ENCODE data around the gene REG1A. TPM values are rescaled to one million over a fixed set of nuclear protein-coding genes. Genes with fewer than 3 reads are reported as not detected.

The REG1A gene
- polyA plus RNA-seq, 1 donor (not counting 4 experiments of a cell fraction or from before 2014, with no cell fraction given) = not detected

GRCh38 chr2:79138385-79138784 lies 18.1 kb downstream of the REG1A start:
- H3K27me3 ChIP-seq (ENCODE audit: control insufficient read depth, extremely low read depth, insufficient read depth, low read length) = no peaks in the 10 kb centered on the region
- DNase-seq (ENCODE audit: low read depth, low spot score) (no peak), FAIRE-seq (no peak)
- peaks cover 2% of the 10 kb centered on the region for H3K9me3 ChIP-seq (ENCODE audit: control insufficient read depth, low read depth, low read length)
- TF ChIP-seq EZH2 (IDR thresholded peaks at IDR 0.05; ENCODE audit: low read length) = no peak
- no peaks in the 10 kb centered on the region for H3K9me1 ChIP-seq (ENCODE audit: control insufficient read depth, extremely low read depth, insufficient read depth, low read length)
- dilution Hi-C loops (cut with MboI; ENCODE audit: extremely low pct_ligation_motif_present, low sequenced_read_pairs) = no loop called here
- no peak overlapping the region for H2AFZ ChIP-seq (ENCODE audit: control insufficient read depth, low read length)
- no peak overlapping the region for H3K9ac ChIP-seq (ENCODE audit: control insufficient read depth, extremely low read depth, insufficient read depth, low read length)
- no peak overlapping the region for H3K4me2 ChIP-seq (ENCODE audit: control insufficient read depth, extremely low read depth, insufficient read depth, low read depth, low read length)
- no peak overlapping the region for H3K27ac ChIP-seq (ENCODE audit: control insufficient read depth, insufficient read depth, low read length)
- H3K4me1 ChIP-seq (ENCODE audit: control insufficient read depth, extremely low read depth, insufficient read depth, low read length) = no peaks in the 10 kb centered on the region
- no peaks in the 10 kb centered on the region for H3K36me3 ChIP-seq (ENCODE audit: control insufficient read depth in 2 of 2, extremely low read depth in 1 of 2, insufficient read depth in 2 of 2, low read length in 2 of 2)
- H3K79me2 ChIP-seq (ENCODE audit: control insufficient read depth, insufficient read depth, low read length) = no peaks in the 10 kb centered on the region
- no peaks in the 10 kb centered on the region for H4K20me1 ChIP-seq (ENCODE audit: control insufficient read depth, extremely low read depth, insufficient read depth, low read length)
- no peak overlapping the region for H3K4me3 ChIP-seq (ENCODE audit: control insufficient read depth in 2 of 3, extremely low read depth in 1 of 3, insufficient read depth in 2 of 3, low read depth in 1 of 3, low read length in 3 of 3)

- Histone ChIP-seq H3K9me3 (ENCODE audit: control insufficient read depth, low read depth, low read length) (no peaks in the 10 kb centered on the region), H3K4me3 (ENCODE audit: control insufficient read depth in 2 of 3, extremely low read depth in 1 of 3, insufficient read depth in 2 of 3, low read depth in 1 of 3, low read length in 3 of 3) (no peak overlapping the region), H3K4me2 (ENCODE audit: control insufficient read depth, extremely low read depth, insufficient read depth, low read depth, low read length) (no peak overlapping the region), H3K9ac (ENCODE audit: control insufficient read depth, extremely low read depth, insufficient read depth, low read length) (no peak overlapping the region), H3K4me1 (ENCODE audit: control insufficient read depth, extremely low read depth, insufficient read depth, low read length) (no peaks in the 10 kb centered on the region), H3K27ac (ENCODE audit: control insufficient read depth, insufficient read depth, low read length) (no peak overlapping the region), H4K20me1 (ENCODE audit: control insufficient read depth, extremely low read depth, insufficient read depth, low read length) (no peaks in the 10 kb centered on the region), H3K27me3 (ENCODE audit: control insufficient read depth, extremely low read depth, insufficient read depth, low read length) (no peaks in the 10 kb centered on the region), H3K36me3 (ENCODE audit: control insufficient read depth in 2 of 2, extremely low read depth in 1 of 2, insufficient read depth in 2 of 2, low read length in 2 of 2) (no peaks in the 10 kb centered on the region), H3K9me1 (ENCODE audit: control insufficient read depth, extremely low read depth, insufficient read depth, low read length) (no peaks in the 10 kb centered on the region), H3K79me2 (ENCODE audit: control insufficient read depth, insufficient read depth, low read length) (no peaks in the 10 kb centered on the region), H2AFZ (ENCODE audit: control insufficient read depth, low read length) (no peak overlapping the region)
- dilution Hi-C loops (cut with MboI; ENCODE audit: extremely low pct_ligation_motif_present, low sequenced_read_pairs) = no loop called here
- DNase-seq (ENCODE audit: low read depth, low spot score) (no peak), FAIRE-seq (no peak)
- TF ChIP-seq CTCF (optimal IDR thresholded peaks at IDR 0.05 in 1 of 3, IDR thresholded peaks at IDR 0.05 in 1 of 3, conservative IDR thresholded peaks at IDR 0.05 in 1 of 3; ENCODE audit: extremely low read depth in 1 of 3, insufficient read depth in 2 of 3, low read length in 3 of 3) (no peak), EZH2 (IDR thresholded peaks at IDR 0.05; ENCODE audit: low read length) (no peak)
These were observed 19.1 kb downstream of the REG1A start for GRCh38 chr2:79139423-79139822.

GRCh38 chr2:79155826-79156476 lies 35.7 kb downstream of the REG1A start:
- Histone ChIP-seq H3K4me2 (ENCODE audit: control insufficient read depth, extremely low read depth, insufficient read depth, low read depth, low read length) (no peak overlapping the region), H3K4me1 (ENCODE audit: control insufficient read depth, extremely low read depth, insufficient read depth, low read length) (no peaks in the 10 kb centered on the region), H3K27me3 (ENCODE audit: control insufficient read depth, extremely low read depth, insufficient read depth, low read length) (no peaks in the 10 kb centered on the region), H3K9me3 (ENCODE audit: control insufficient read depth, low read depth, low read length) (peaks cover 6% of the 10 kb centered on the region), H2AFZ (ENCODE audit: control insufficient read depth, low read length) (no peak overlapping the region), H3K9me1 (ENCODE audit: control insufficient read depth, extremely low read depth, insufficient read depth, low read length) (no peaks in the 10 kb centered on the region), H3K79me2 (ENCODE audit: control insufficient read depth, insufficient read depth, low read length) (no peaks in the 10 kb centered on the region), H3K27ac (ENCODE audit: control insufficient read depth, insufficient read depth, low read length) (no peak overlapping the region), H3K4me3 (ENCODE audit: control insufficient read depth in 2 of 3, extremely low read depth in 1 of 3, insufficient read depth in 2 of 3, low read depth in 1 of 3, low read length in 3 of 3) (no peak overlapping the region), H3K9ac (ENCODE audit: control insufficient read depth, extremely low read depth, insufficient read depth, low read length) (no peak overlapping the region), H3K36me3 (ENCODE audit: control insufficient read depth in 2 of 2, extremely low read depth in 1 of 2, insufficient read depth in 2 of 2, low read length in 2 of 2) (no peaks in the 10 kb centered on the region), H4K20me1 (ENCODE audit: control insufficient read depth, extremely low read depth, insufficient read depth, low read length) (no peaks in the 10 kb centered on the region)
- no peak for FAIRE-seq
- TF ChIP-seq EZH2 (IDR thresholded peaks at IDR 0.05; ENCODE audit: low read length) = no peak
- TF ChIP-seq CTCF (optimal IDR thresholded peaks at IDR 0.05 in 1 of 3, IDR thresholded peaks at IDR 0.05 in 1 of 3, conservative IDR thresholded peaks at IDR 0.05 in 1 of 3; ENCODE audit: extremely low read depth in 1 of 3, insufficient read depth in 2 of 3, low read length in 3 of 3) = no peak
- DNase-seq (ENCODE audit: low read depth, low spot score) = no peak
- dilution Hi-C loops (cut with MboI; ENCODE audit: extremely low pct_ligation_motif_present, low sequenced_read_pairs) = no loop called here
